ENCODE results near the gene SLC9A9.

SLC9A9 gene

GRCh38 chr3:143329567-143330211 is 518.6 kb downstream of the SLC9A9 start:
- no peak for DNase-seq (ENCODE audit: low read depth, low spot score)

GRCh38 chr3:143328451-143328850 is 519.8 kb downstream of the SLC9A9 start:
- DNase-seq (ENCODE audit: low read depth, low spot score) = no peak

- no peak for DNase-seq (ENCODE audit: low read depth, low spot score)
Measured at GRCh38 chr3:143326983-143327778, 521.1 kb downstream of the SLC9A9 start.

GRCh38 chr3:143321058-143321769 is 527.1 kb downstream of the SLC9A9 start:
- no peak for DNase-seq (ENCODE audit: low read depth, low spot score)

- no peak for DNase-seq (ENCODE audit: low read depth, low spot score)
Measured at GRCh38 chr3:143315766-143316165, 532.5 kb downstream of the SLC9A9 start.

GRCh38 chr3:143314251-143315093 is 533.8 kb downstream of the SLC9A9 start:
- DNase-seq (ENCODE audit: low read depth, low spot score) = no peak

GRCh38 chr3:143313893-143314188 is 534.4 kb downstream of the SLC9A9 start:
- no peak for DNase-seq (ENCODE audit: low read depth, low spot score)

GRCh38 chr3:143313025-143313892 is 535.0 kb downstream of the SLC9A9 start:
- DNase-seq (ENCODE audit: low read depth, low spot score) = no peak

- DNase-seq (ENCODE audit: low read depth, low spot score) = no peak
Measured at GRCh38 chr3:143311096-143311495, 537.2 kb downstream of the SLC9A9 start.

GRCh38 chr3:143309705-143310104 is 538.6 kb downstream of the SLC9A9 start:
- peak; percentile 29 for DNase-seq (ENCODE audit: low read depth, low spot score)

GRCh38 chr3:143307613-143308183 is 540.6 kb downstream of the SLC9A9 start:
- DNase-seq (ENCODE audit: low read depth, low spot score) = no peak

GRCh38 chr3:143306407-143306806 is 541.9 kb downstream of the SLC9A9 start:
- no peak for DNase-seq (ENCODE audit: low read depth, low spot score)

- DNase-seq (ENCODE audit: low read depth, low spot score) = peak; percentile 48
Measured at GRCh38 chr3:143302638-143303171, 545.6 kb downstream of the SLC9A9 start.

GRCh38 chr3:143301031-143301901 is 547.0 kb downstream of the SLC9A9 start:
- no peak for DNase-seq (ENCODE audit: low read depth, low spot score)

- DNase-seq (ENCODE audit: low read depth, low spot score) = no peak
Measured at GRCh38 chr3:143298886-143299535, 549.3 kb downstream of the SLC9A9 start.

- DNase-seq (ENCODE audit: low read depth, low spot score) = no peak
Measured at GRCh38 chr3:143298380-143298779, 549.9 kb downstream of the SLC9A9 start.

- no peak for DNase-seq (ENCODE audit: low read depth, low spot score)
Measured at GRCh38 chr3:143295201-143296080, 552.8 kb downstream of the SLC9A9 start.

- no peak for DNase-seq (ENCODE audit: low read depth, low spot score)
Measured at GRCh38 chr3:143294188-143294587, 554.1 kb downstream of the SLC9A9 start.

Data from brain pericyte (primary cell).